ENCODE results near the gene STAMBPL1. TPM values are rescaled to one million over a fixed set of nuclear protein-coding genes. Genes with fewer than 3 reads are reported as not detected.

Gene STAMBPL1
- total and polyA plus RNA-seq, 8 donors, result 1.2 to 3.5 (median 2.3) TPM

- H3K27me3 ChIP-seq, result no peaks in the 10 kb centered on the region
Observed at GRCh38 chr10:88961266-88961665, 81.2 kb downstream of the STAMBPL1 start.

DNA sequence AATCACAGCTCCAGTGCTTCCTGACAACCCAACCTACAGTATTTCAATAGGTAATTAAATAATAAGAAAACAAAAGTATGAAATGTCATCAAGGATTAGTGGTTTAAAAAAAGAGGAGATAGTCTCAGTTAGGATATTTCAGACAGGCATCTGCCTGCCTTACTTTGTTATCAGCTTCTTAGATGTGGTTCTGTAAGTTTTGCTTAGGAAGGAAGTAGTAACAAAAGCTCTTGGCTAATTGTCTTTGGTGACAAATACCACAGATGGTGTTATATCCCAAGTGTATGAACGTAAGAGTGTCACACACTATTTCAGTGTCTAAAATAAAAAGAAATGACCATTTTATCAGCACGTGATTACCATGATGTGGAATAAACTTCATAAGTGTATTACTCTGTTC, 82.3 kb downstream of the STAMBPL1 start:
- FAIRE-seq, result no peak
- no peaks in the 10 kb centered on the region for H3K36me3 ChIP-seq
- no peaks in the 10 kb centered on the region for H3K4me1 ChIP-seq
- ATAC-seq, result no peak
- no peaks in the 10 kb centered on the region for H3K9me3 ChIP-seq
- WGBS, 2 donors, result 72 to 76% methylated on average over 2 of the region's 2 CpGs
- no peak overlapping the region for H3K4me3 ChIP-seq
- no peak for TF ChIP-seq CTCF (IDR thresholded peaks at IDR 0.05)
- intact Hi-C loops (cut with DNase I), result no loop called here
- H3K27me3 ChIP-seq, result no peaks in the 10 kb centered on the region
- H3K27ac ChIP-seq, result no peak overlapping the region
- DNase-seq, result no peak

More at GRCh38 chr10:88961266-88961665, 81.2 kb downstream of the STAMBPL1 start:
- H3K9me3 ChIP-seq, result no peaks in the 10 kb centered on the region
- H3K27ac ChIP-seq, result no peak overlapping the region
- ATAC-seq (no peak), FAIRE-seq (no peak), DNase-seq (no peak)
- H3K4me1 ChIP-seq, result no peaks in the 10 kb centered on the region
- H3K4me3 ChIP-seq, result no peak overlapping the region
- no peaks in the 10 kb centered on the region for H3K36me3 ChIP-seq
- no peak for TF ChIP-seq CTCF (IDR thresholded peaks at IDR 0.05)
- intact Hi-C loops (cut with DNase I), result no loop called here

DNA sequence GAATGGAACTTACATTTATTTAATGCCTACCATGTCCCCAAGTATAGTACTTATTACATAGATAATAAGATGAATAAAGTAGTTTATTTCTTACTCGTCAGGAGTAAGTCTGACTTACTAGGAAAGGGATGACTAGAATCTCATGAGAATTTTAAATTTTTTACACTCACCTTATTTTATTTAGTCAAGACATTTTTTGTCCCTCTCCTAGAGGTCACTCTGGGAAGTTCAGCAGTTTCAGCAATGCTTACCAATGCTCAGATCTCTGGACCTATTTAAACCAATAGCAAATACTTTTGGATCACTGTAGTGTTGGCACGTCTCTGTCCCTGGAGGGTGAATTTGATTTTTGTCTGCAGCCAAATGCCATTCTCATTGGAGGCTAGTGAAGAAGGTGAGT, 83.3 kb downstream of the STAMBPL1 start:
- 86 to 93% methylated on average over 2 of the region's 2 CpGs for WGBS, 2 donors
- intact Hi-C loops (cut with DNase I), result no loop called here
- FAIRE-seq, result no peak
- no peak for ATAC-seq
- no peaks in the 10 kb centered on the region for H3K4me1 ChIP-seq
- no peak for TF ChIP-seq CTCF (IDR thresholded peaks at IDR 0.05)
- no peaks in the 10 kb centered on the region for H3K9me3 ChIP-seq
- H3K36me3 ChIP-seq, result no peaks in the 10 kb centered on the region
- H3K27ac ChIP-seq, result no peak overlapping the region
- no peak for DNase-seq
- H3K4me3 ChIP-seq, result no peak overlapping the region
- no peaks in the 10 kb centered on the region for H3K27me3 ChIP-seq

DNA sequence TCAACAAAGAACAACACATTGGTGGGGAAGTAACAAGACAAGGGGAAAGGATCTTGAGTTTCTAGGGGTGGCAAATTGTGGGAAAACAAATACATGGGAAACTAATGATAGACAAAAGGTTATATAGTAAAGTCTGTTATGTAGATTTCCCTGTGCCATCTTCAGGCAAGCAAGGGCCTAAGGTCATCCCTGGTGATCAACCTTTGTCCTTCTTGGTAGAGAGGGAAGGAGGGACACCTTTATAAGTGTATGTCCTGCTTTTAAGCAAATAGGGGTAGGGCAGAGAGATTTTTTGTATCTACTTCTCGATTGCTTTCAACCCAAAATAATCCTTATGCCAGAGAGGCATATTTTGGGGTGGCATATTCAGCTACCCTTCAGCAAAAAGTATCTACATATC, 84.3 kb downstream of the STAMBPL1 start:
- DNase-seq, result no peak
- Histone ChIP-seq H3K27ac (no peak overlapping the region), H3K36me3 (no peaks in the 10 kb centered on the region), H3K9me3 (no peaks in the 10 kb centered on the region), H3K27me3 (no peaks in the 10 kb centered on the region), H3K4me3 (no peak overlapping the region), H3K4me1 (no peaks in the 10 kb centered on the region)
- no peak for FAIRE-seq
- no peak for ATAC-seq
- no peak for TF ChIP-seq CTCF (IDR thresholded peaks at IDR 0.05)
- intact Hi-C loops (cut with DNase I), result no loop called here
- 58 to 60% methylated on average over 1 of the region's 1 CpG for WGBS, 2 donors

GRCh38 chr10:88964869-88965415, 84.9 kb downstream of the STAMBPL1 start:
- intact Hi-C loops (cut with DNase I), result no loop called here
- Histone ChIP-seq H3K27me3 (no peaks in the 10 kb centered on the region), H3K4me1 (no peaks in the 10 kb centered on the region), H3K27ac (no peak overlapping the region), H3K9me3 (no peaks in the 10 kb centered on the region), H3K36me3 (no peaks in the 10 kb centered on the region), H3K4me3 (no peak overlapping the region)
- DNase-seq, result no peak
- no peak for FAIRE-seq
- TF ChIP-seq CTCF (IDR thresholded peaks at IDR 0.05), result no peak
- WGBS, 2 donors, result 63 to 65% methylated on average over 3 of the region's 3 CpGs
- no peak for ATAC-seq

Measured in pancreas (tissue), 10 donors.